Astrocyte (in vitro differentiated cells and primary cell): Measurements from ENCODE around the gene SZRD1. TPM values are rescaled to one million over a fixed set of nuclear protein-coding genes. Genes with fewer than 3 reads are reported as not detected.

Experiments used
- DNase-seq: peaks from one replicate; pipeline ENCODE4 v3.0.0-alpha.2; 2010; ENCODE audit warnings: low read depth
- FAIRE-seq: peaks from 2 replicates; lab custom pipeline; 2011; peaks lifted over from hg19 to GRCh38; lab: Jason Lieb, UNC
- H2AFZ ChIP-seq: 2 replicates; pipeline ENCODE4 v1.6.0; 2012; ENCODE audit warnings: low read depth, low read length, inconsistent platforms
- H3K27ac ChIP-seq: 2 replicates; pipeline ENCODE4 v1.5.1; 2011; ENCODE audit warnings: low read depth, low read length, inconsistent platforms
- H3K27me3 ChIP-seq: 2 replicates; pipeline ENCODE4 v1.6.0; 2011; ENCODE audit warnings: low read length, inconsistent platforms; ENCODE audit not compliant: insufficient read depth
- H3K36me3 ChIP-seq: 2 replicates; pipeline ENCODE4 v1.5.1; 2011; ENCODE audit warnings: low read length, inconsistent platforms; ENCODE audit not compliant: insufficient read depth
- H3K4me1 ChIP-seq: 2 replicates; pipeline ENCODE4 v1.5.1; 2011; ENCODE audit warnings: low read length, inconsistent platforms; ENCODE audit not compliant: insufficient read depth
- H3K4me2 ChIP-seq: 2 replicates; pipeline ENCODE4 v1.6.0; 2012; ENCODE audit warnings: low read length, inconsistent platforms
- H3K4me3 ChIP-seq: 2 replicates; pipeline ENCODE4 v1.5.1; 2011; ENCODE audit warnings: low read depth, mild to moderate bottlenecking, low read length, inconsistent platforms; ENCODE audit not compliant: insufficient read depth
- H3K79me2 ChIP-seq: 2 replicates; pipeline ENCODE4 v1.6.0; 2012; ENCODE audit warnings: mild to moderate bottlenecking, low read length, inconsistent platforms; ENCODE audit not compliant: insufficient read depth
- H3K9ac ChIP-seq: 2 replicates; pipeline ENCODE4 v1.6.0; 2012; ENCODE audit warnings: mild to moderate bottlenecking, low read length, inconsistent platforms
- H3K9me3 ChIP-seq: 2 replicates; pipeline ENCODE4 v1.5.1; 2012; ENCODE audit warnings: low read depth, mild to moderate bottlenecking, low read length, inconsistent platforms; ENCODE audit not compliant: insufficient read depth
- H4K20me1 ChIP-seq: 2 replicates; pipeline ENCODE4 v1.6.0; 2012; ENCODE audit warnings: low read length, inconsistent platforms; ENCODE audit not compliant: insufficient read depth
- H3K27ac Mint-ChIP-seq: one replicate; pipeline ENCODE4 v1.8.0; 2021; ENCODE audit warnings: mild to moderate bottlenecking, mixed read lengths; ENCODE audit not compliant: unreplicated experiment
- H3K27me3 Mint-ChIP-seq: one replicate; pipeline ENCODE4 v1.8.0; 2021; ENCODE audit warnings: low read depth, mixed read lengths; ENCODE audit not compliant: unreplicated experiment
- H3K36me3 Mint-ChIP-seq: one replicate; pipeline ENCODE4 v1.8.0; 2021; ENCODE audit warnings: low read depth, mixed read lengths; ENCODE audit not compliant: unreplicated experiment
- H3K4me1 Mint-ChIP-seq: one replicate; pipeline ENCODE4 v1.8.0; 2021; ENCODE audit warnings: low read depth, mixed read lengths; ENCODE audit not compliant: unreplicated experiment
- H3K4me3 Mint-ChIP-seq: one replicate; pipeline ENCODE4 v1.8.0; 2021; ENCODE audit warnings: mild to moderate bottlenecking, moderate library complexity, mixed read lengths; ENCODE audit not compliant: unreplicated experiment
- H3K9me3 Mint-ChIP-seq: one replicate; pipeline ENCODE4 v1.8.0; 2021; ENCODE audit warnings: mild to moderate bottlenecking, mixed read lengths; ENCODE audit not compliant: unreplicated experiment
- CTCF ChIP-seq: IDR thresholded peaks from 2 replicates; pipeline ENCODE4 v1.5.1; 2011; ENCODE audit warnings: low read depth, mild to moderate bottlenecking, inconsistent platforms, low read length, moderate library complexity; ENCODE audit not compliant: insufficient read depth
- EZH2 ChIP-seq: IDR thresholded peaks from 2 replicates; pipeline ENCODE4 v1.6.1; 2012; ENCODE audit warnings: mild to moderate bottlenecking, low read length, inconsistent platforms; ENCODE audit not compliant: insufficient read depth
- total RNA-seq: library from RNA; stranded (reverse); gene quantifications from 2 replicates; pipeline ENCODE4 v1.2.1, GENCODE V29; 2021

SZRD1 gene
- total RNA-seq, 1 donor from 2014 or later: 165 TPM

DNA sequence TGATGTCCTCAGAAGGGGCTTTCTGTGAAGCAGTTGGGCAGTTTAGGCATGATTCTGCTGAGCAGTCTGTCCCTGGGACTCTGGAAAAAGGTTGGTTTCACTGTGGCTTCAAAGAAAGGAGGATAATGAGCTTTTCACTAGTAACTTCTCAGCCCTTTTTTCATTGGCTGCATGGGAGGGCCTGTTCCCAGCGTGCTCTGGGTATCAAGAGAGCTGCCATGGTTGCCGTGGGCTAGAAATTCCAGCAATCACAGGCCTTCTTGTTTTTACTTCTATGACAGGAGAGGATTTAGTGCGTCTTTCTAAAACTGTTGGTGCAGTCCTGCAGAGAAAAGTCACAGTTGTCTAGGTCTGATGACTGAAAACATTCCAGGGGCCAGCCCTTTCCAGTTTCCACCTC is 7.2 kb downstream of the SZRD1 start:
- H3K4me2 ChIP-seq: no peak overlapping the region
- H3K9ac ChIP-seq: no peak overlapping the region
- peaks cover 98% of the 10 kb centered on the region for H3K79me2 ChIP-seq
- no peaks in the 10 kb centered on the region for H3K27me3 Mint-ChIP-seq
- no peaks in the 10 kb centered on the region for H3K36me3 Mint-ChIP-seq
- H3K4me1 ChIP-seq: peaks cover 41% of the 10 kb centered on the region
- H3K27ac ChIP-seq: peak overlapping the region; percentile 5
- H3K27me3 ChIP-seq: no peaks in the 10 kb centered on the region
- peaks cover 54% of the 10 kb centered on the region for H3K4me1 Mint-ChIP-seq
- H3K4me3 ChIP-seq: no peak overlapping the region
- H3K27ac Mint-ChIP-seq: peak overlapping the region; percentile 86
- H3K9me3 ChIP-seq: no peaks in the 10 kb centered on the region
- H2AFZ ChIP-seq: no peak overlapping the region
- H3K36me3 ChIP-seq: no peaks in the 10 kb centered on the region
- H3K4me3 Mint-ChIP-seq: no peak overlapping the region
- no peaks in the 10 kb centered on the region for H3K9me3 Mint-ChIP-seq
- TF ChIP-seq EZH2 (no peak), CTCF (no peak)
- H4K20me1 ChIP-seq: peaks cover 85% of the 10 kb centered on the region
- FAIRE-seq (no peak), DNase-seq (no peak)

DNA sequence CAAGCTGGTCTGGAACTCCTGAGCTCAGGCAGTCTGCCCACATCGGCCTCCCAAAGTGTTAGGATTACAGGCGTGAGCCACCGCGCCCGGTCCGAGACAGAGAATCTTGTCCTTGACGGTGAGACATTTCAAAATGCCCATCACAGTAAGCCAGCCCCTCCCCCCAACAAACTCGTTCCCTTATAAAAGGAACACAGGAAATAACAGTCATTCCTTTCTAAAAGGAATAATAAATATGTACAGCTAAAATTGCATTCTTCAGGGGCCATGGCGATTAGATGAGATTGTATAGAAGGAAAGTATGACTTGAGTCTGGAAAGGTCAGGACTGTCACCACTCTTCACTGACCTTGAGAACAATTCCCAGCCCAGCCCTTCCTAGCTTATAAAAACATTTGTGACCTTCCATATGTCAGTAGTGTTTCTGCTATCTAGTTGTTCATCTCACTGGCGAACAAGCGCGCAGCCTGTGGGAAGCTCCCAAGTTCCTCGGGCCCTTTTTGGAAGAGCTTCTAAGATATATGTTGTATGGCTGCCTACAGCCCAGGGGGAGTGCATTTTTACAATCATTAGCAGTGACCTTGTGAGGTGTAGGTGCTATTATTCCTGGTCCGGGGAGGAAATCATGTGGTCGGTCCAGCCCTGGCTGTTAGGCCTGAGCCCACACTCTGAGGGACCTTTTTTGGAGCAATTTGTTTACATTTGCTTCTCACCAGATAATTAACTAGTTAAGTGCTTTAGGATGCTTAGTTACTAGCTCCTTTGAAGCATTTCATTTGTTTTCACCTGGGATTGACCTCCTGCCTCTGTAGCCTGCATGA is 8.7 kb downstream of the SZRD1 start:
- Mint-ChIP-seq H3K9me3 (no peaks in the 10 kb centered on the region), H3K36me3 (no peaks in the 10 kb centered on the region), H3K27ac (peak overlapping the region; percentile 90), H3K27me3 (no peaks in the 10 kb centered on the region), H3K4me3 (peak overlapping the region; percentile 58), H3K4me1 (peaks cover 51% of the 10 kb centered on the region)
- no peak overlapping the region for H2AFZ ChIP-seq
- peaks cover 98% of the 10 kb centered on the region for H3K79me2 ChIP-seq
- no peaks in the 10 kb centered on the region for H3K9me3 ChIP-seq
- H3K4me1 ChIP-seq: peaks cover 41% of the 10 kb centered on the region
- peak overlapping the region; percentile 52 for H3K9ac ChIP-seq
- FAIRE-seq (no peak), DNase-seq (peak; percentile 70)
- H3K27ac ChIP-seq: peak overlapping the region; percentile 72
- no peak overlapping the region for H3K4me3 ChIP-seq
- H3K4me2 ChIP-seq: peak overlapping the region; percentile 70
- TF ChIP-seq CTCF (no peak), EZH2 (no peak)
- no peaks in the 10 kb centered on the region for H3K36me3 ChIP-seq
- no peaks in the 10 kb centered on the region for H3K27me3 ChIP-seq
- peaks cover 89% of the 10 kb centered on the region for H4K20me1 ChIP-seq

DNA sequence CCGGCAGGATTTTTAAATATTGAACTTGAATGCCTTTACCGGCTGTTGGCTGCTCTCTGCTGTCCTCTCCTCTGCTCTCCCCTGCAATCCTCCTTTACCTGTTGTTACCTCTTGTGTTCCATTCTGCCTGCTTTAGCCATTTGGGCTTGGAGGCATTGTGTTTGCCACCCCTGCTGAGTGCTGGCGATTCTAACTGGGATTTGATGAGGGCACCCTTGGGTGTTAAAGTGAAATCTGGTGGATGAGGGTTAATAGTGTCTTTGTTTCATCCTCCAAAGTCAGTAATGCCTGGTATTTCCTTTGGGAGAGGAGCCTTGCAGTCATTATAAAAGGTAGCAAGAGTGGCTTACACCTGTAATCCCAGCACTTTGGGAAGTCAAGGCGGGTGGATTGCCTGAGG is 9.9 kb downstream of the SZRD1 start:
- DNase-seq: no peak
- H3K4me3 Mint-ChIP-seq: peak overlapping the region; percentile 35
- peaks cover 91% of the 10 kb centered on the region for H4K20me1 ChIP-seq

More for the DNA sequence above, 9.9 kb downstream of the SZRD1 start:
- Histone ChIP-seq H3K9me3 (no peaks in the 10 kb centered on the region), H3K4me1 (peaks cover 41% of the 10 kb centered on the region), H3K36me3 (no peaks in the 10 kb centered on the region), H2AFZ (no peak overlapping the region), H3K79me2 (peaks cover 99% of the 10 kb centered on the region), H3K27ac (no peak overlapping the region), H3K4me2 (no peak overlapping the region), H3K9ac (no peak overlapping the region), H3K27me3 (no peaks in the 10 kb centered on the region), H3K4me3 (no peak overlapping the region)
- FAIRE-seq: no peak
- Mint-ChIP-seq H3K36me3 (no peaks in the 10 kb centered on the region), H3K27me3 (no peaks in the 10 kb centered on the region), H3K9me3 (no peaks in the 10 kb centered on the region), H3K4me1 (peaks cover 47% of the 10 kb centered on the region), H3K27ac (peak overlapping the region; percentile 66)
- TF ChIP-seq EZH2: no peak
- TF ChIP-seq CTCF: no peak
